Astrocyte (in vitro differentiated cells and primary cell): ENCODE results near the gene ATP4B. TPM values are rescaled to one million over a fixed set of nuclear protein-coding genes. Genes with fewer than 3 reads are reported as not detected.

Experiments
- DNase-seq: peaks from one replicate; pipeline ENCODE4 v3.0.0-alpha.2; 2010; ENCODE audit warnings: low read depth
- FAIRE-seq: peaks from 2 replicates; lab custom pipeline; 2011; peaks lifted over from hg19 to GRCh38; lab: Jason Lieb, UNC
- H2AFZ ChIP-seq: 2 replicates; pipeline ENCODE4 v1.6.0; 2012; ENCODE audit warnings: low read depth, low read length, inconsistent platforms
- H3K27ac ChIP-seq: 2 replicates; pipeline ENCODE4 v1.5.1; 2011; ENCODE audit warnings: low read depth, low read length, inconsistent platforms
- H3K27me3 ChIP-seq: 2 replicates; pipeline ENCODE4 v1.6.0; 2011; ENCODE audit warnings: low read length, inconsistent platforms; ENCODE audit not compliant: insufficient read depth
- H3K36me3 ChIP-seq: 2 replicates; pipeline ENCODE4 v1.5.1; 2011; ENCODE audit warnings: low read length, inconsistent platforms; ENCODE audit not compliant: insufficient read depth
- H3K4me1 ChIP-seq: 2 replicates; pipeline ENCODE4 v1.5.1; 2011; ENCODE audit warnings: low read length, inconsistent platforms; ENCODE audit not compliant: insufficient read depth
- H3K4me2 ChIP-seq: 2 replicates; pipeline ENCODE4 v1.6.0; 2012; ENCODE audit warnings: low read length, inconsistent platforms
- H3K4me3 ChIP-seq: 2 replicates; pipeline ENCODE4 v1.5.1; 2011; ENCODE audit warnings: low read depth, mild to moderate bottlenecking, low read length, inconsistent platforms; ENCODE audit not compliant: insufficient read depth
- H3K79me2 ChIP-seq: 2 replicates; pipeline ENCODE4 v1.6.0; 2012; ENCODE audit warnings: mild to moderate bottlenecking, low read length, inconsistent platforms; ENCODE audit not compliant: insufficient read depth
- H3K9ac ChIP-seq: 2 replicates; pipeline ENCODE4 v1.6.0; 2012; ENCODE audit warnings: mild to moderate bottlenecking, low read length, inconsistent platforms
- H3K9me3 ChIP-seq: 2 replicates; pipeline ENCODE4 v1.5.1; 2012; ENCODE audit warnings: low read depth, mild to moderate bottlenecking, low read length, inconsistent platforms; ENCODE audit not compliant: insufficient read depth
- H4K20me1 ChIP-seq: 2 replicates; pipeline ENCODE4 v1.6.0; 2012; ENCODE audit warnings: low read length, inconsistent platforms; ENCODE audit not compliant: insufficient read depth
- H3K27ac Mint-ChIP-seq: one replicate; pipeline ENCODE4 v1.8.0; 2021; ENCODE audit warnings: mild to moderate bottlenecking, mixed read lengths; ENCODE audit not compliant: unreplicated experiment
- H3K27me3 Mint-ChIP-seq: one replicate; pipeline ENCODE4 v1.8.0; 2021; ENCODE audit warnings: low read depth, mixed read lengths; ENCODE audit not compliant: unreplicated experiment
- H3K36me3 Mint-ChIP-seq: one replicate; pipeline ENCODE4 v1.8.0; 2021; ENCODE audit warnings: low read depth, mixed read lengths; ENCODE audit not compliant: unreplicated experiment
- H3K4me1 Mint-ChIP-seq: one replicate; pipeline ENCODE4 v1.8.0; 2021; ENCODE audit warnings: low read depth, mixed read lengths; ENCODE audit not compliant: unreplicated experiment
- H3K4me3 Mint-ChIP-seq: one replicate; pipeline ENCODE4 v1.8.0; 2021; ENCODE audit warnings: mild to moderate bottlenecking, moderate library complexity, mixed read lengths; ENCODE audit not compliant: unreplicated experiment
- H3K9me3 Mint-ChIP-seq: one replicate; pipeline ENCODE4 v1.8.0; 2021; ENCODE audit warnings: mild to moderate bottlenecking, mixed read lengths; ENCODE audit not compliant: unreplicated experiment
- CTCF ChIP-seq: IDR thresholded peaks from 2 replicates; pipeline ENCODE4 v1.5.1; 2011; ENCODE audit warnings: low read depth, mild to moderate bottlenecking, inconsistent platforms, low read length, moderate library complexity; ENCODE audit not compliant: insufficient read depth
- EZH2 ChIP-seq: IDR thresholded peaks from 2 replicates; pipeline ENCODE4 v1.6.1; 2012; ENCODE audit warnings: mild to moderate bottlenecking, low read length, inconsistent platforms; ENCODE audit not compliant: insufficient read depth
- total RNA-seq: library from RNA; stranded (reverse); gene quantifications from 2 replicates; pipeline ENCODE4 v1.2.1, GENCODE V29; 2021

ATP4B gene
- total RNA-seq, 1 donor from 2014 or later = not detected

GRCh38 chr13:113649212-113649611 lies 8.8 kb downstream of the ATP4B start:
- Histone ChIP-seq H3K9ac (no peak overlapping the region), H3K27ac (no peak overlapping the region), H3K4me3 (no peak overlapping the region), H3K4me1 (peaks cover 5% of the 10 kb centered on the region), H3K4me2 (no peak overlapping the region), H2AFZ (no peak overlapping the region), H3K79me2 (no peaks in the 10 kb centered on the region), H3K27me3 (no peaks in the 10 kb centered on the region), H4K20me1 (no peaks in the 10 kb centered on the region), H3K9me3 (no peaks in the 10 kb centered on the region), H3K36me3 (no peaks in the 10 kb centered on the region)
- FAIRE-seq (no peak), DNase-seq (no peak)
- Mint-ChIP-seq H3K36me3 (no peaks in the 10 kb centered on the region), H3K27ac (no peak overlapping the region), H3K4me1 (peaks cover 5% of the 10 kb centered on the region), H3K9me3 (no peaks in the 10 kb centered on the region), H3K27me3 (no peaks in the 10 kb centered on the region), H3K4me3 (no peak overlapping the region)
- TF ChIP-seq CTCF (no peak), EZH2 (no peak)

DNA sequence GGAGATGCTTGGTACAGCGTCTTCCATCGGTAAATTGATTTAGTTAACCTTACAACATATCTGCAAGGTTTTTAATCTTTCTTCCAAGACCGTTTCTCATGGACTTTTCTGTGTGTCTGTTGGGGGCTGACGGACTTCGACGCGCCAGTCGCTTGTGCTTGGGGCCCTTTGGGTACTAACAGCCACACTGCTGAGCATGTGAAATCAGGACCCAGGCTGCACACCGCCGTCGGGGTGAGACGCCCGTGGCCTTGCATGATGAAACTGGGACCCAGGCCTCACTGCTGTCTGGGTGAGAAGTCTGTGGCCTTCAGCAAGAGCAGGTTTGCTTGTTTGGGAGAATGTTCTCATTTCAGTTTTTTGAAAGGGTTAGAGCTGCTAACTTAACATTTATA lies 9.8 kb downstream of the ATP4B start:
- DNase-seq = no peak
- TF ChIP-seq CTCF (no peak), EZH2 (no peak)
- H3K36me3 ChIP-seq = no peaks in the 10 kb centered on the region
- no peak overlapping the region for H3K27ac ChIP-seq
- no peaks in the 10 kb centered on the region for H3K9me3 ChIP-seq
- no peaks in the 10 kb centered on the region for H3K36me3 Mint-ChIP-seq
- H3K4me1 Mint-ChIP-seq = no peaks in the 10 kb centered on the region
- H3K4me2 ChIP-seq = no peak overlapping the region
- no peaks in the 10 kb centered on the region for H4K20me1 ChIP-seq
- H3K9me3 Mint-ChIP-seq = no peaks in the 10 kb centered on the region
- H3K27me3 ChIP-seq = no peaks in the 10 kb centered on the region
- no peak overlapping the region for H2AFZ ChIP-seq
- H3K4me3 ChIP-seq = no peak overlapping the region
- H3K79me2 ChIP-seq = no peaks in the 10 kb centered on the region
- no peak for FAIRE-seq
- no peaks in the 10 kb centered on the region for H3K27me3 Mint-ChIP-seq
- no peak overlapping the region for H3K4me3 Mint-ChIP-seq
- H3K9ac ChIP-seq = no peak overlapping the region
- H3K4me1 ChIP-seq = peaks cover 6% of the 10 kb centered on the region
- H3K27ac Mint-ChIP-seq = no peak overlapping the region

DNA sequence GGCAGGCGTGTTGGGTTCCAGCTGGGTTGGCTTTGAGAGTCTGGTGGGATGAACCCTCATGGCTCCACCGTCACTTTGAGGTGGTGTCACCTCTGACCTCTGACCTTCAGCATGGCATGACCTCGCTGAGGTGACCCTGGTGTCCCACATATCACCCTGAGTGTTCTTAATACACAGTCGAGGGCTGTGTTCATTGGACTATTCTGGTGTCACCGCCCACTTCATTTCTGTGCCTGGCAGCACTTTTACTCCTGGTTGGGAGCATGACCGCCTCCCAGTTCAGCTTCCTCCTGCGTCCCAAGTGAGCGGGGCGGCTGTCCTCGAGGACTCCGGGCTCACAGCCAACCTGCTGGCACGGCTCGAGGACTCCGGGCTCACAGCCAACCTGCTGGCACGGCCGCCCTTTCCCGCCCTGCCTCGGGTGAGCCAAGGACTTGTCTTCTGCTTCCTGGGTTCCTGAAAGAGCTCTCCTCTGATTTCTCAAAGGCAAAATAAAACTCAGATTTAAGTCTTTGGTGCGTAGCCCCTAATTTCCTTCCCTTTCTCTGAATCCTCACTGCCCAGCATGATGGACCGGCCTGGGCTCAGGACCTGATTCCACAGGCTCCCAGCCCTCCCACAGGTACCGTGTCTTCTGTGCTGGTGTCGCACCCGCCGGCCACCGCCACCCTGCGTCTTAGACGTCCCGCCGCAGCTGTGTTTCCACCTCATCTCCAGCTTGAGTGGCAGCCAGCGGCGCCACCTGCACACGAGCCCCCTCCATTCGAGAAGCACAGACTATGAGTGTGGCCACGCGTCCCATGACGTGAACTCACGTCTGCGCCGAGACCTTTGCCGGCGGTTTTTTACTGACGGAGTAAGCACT lies 10.4 kb downstream of the ATP4B start:
- Histone ChIP-seq H2AFZ (no peak overlapping the region), H3K9me3 (no peaks in the 10 kb centered on the region), H3K4me3 (no peak overlapping the region), H3K79me2 (no peaks in the 10 kb centered on the region), H3K27ac (no peak overlapping the region), H3K4me2 (peak overlapping the region; percentile 28), H3K4me1 (peaks cover 11% of the 10 kb centered on the region), H3K9ac (no peak overlapping the region), H4K20me1 (no peaks in the 10 kb centered on the region), H3K36me3 (no peaks in the 10 kb centered on the region), H3K27me3 (no peaks in the 10 kb centered on the region)
- H3K36me3 Mint-ChIP-seq = no peaks in the 10 kb centered on the region
- no peak for TF ChIP-seq EZH2
- no peak for TF ChIP-seq CTCF
- no peak overlapping the region for H3K4me3 Mint-ChIP-seq
- peak; percentile 20 for DNase-seq
- H3K27ac Mint-ChIP-seq = no peak overlapping the region
- no peaks in the 10 kb centered on the region for H3K27me3 Mint-ChIP-seq
- no peaks in the 10 kb centered on the region for H3K4me1 Mint-ChIP-seq
- H3K9me3 Mint-ChIP-seq = no peaks in the 10 kb centered on the region
- FAIRE-seq = no peak
